Measurements from ENCODE around the gene PRR20G.

PRR20G gene

GRCh38 chr3:127263586-127264231 is 24.1 kb downstream of the PRR20G start:
- DNase-seq (ENCODE audit: low spot score), result no peak

GRCh38 chr3:127263037-127263436 is 24.8 kb downstream of the PRR20G start:
- DNase-seq (ENCODE audit: low spot score), result no peak

GRCh38 chr3:127262533-127262932 is 25.3 kb downstream of the PRR20G start:
- no peak for DNase-seq (ENCODE audit: low spot score)

- no peak for DNase-seq (ENCODE audit: low spot score)
Measured at GRCh38 chr3:127261925-127262324, 25.9 kb downstream of the PRR20G start.

- no peak for DNase-seq (ENCODE audit: low spot score)
Measured at GRCh38 chr3:127260826-127261555, 26.9 kb downstream of the PRR20G start.

- DNase-seq (ENCODE audit: low spot score), result no peak
Measured at GRCh38 chr3:127260416-127260815, 27.4 kb downstream of the PRR20G start.

GRCh38 chr3:127259882-127260281 is 28.0 kb downstream of the PRR20G start:
- DNase-seq (ENCODE audit: low spot score), result no peak

- DNase-seq (ENCODE audit: low spot score), result no peak
Measured at GRCh38 chr3:127258733-127259132, 29.1 kb downstream of the PRR20G start.

GRCh38 chr3:127257351-127257750 is 30.5 kb downstream of the PRR20G start:
- DNase-seq (ENCODE audit: low spot score), result no peak

GRCh38 chr3:127256733-127257271 is 31.0 kb downstream of the PRR20G start:
- no peak for DNase-seq (ENCODE audit: low spot score)

- DNase-seq (ENCODE audit: low spot score), result no peak
Measured at GRCh38 chr3:127256138-127256537, 31.7 kb downstream of the PRR20G start.

- no peak for DNase-seq (ENCODE audit: low spot score)
Measured at GRCh38 chr3:127255516-127255915, 32.3 kb downstream of the PRR20G start.

- no peak for DNase-seq (ENCODE audit: low spot score)
Measured at GRCh38 chr3:127254730-127255129, 33.1 kb downstream of the PRR20G start.

- DNase-seq (ENCODE audit: low spot score), result no peak
Measured at GRCh38 chr3:127254033-127254644, 33.7 kb downstream of the PRR20G start.

- DNase-seq (ENCODE audit: low spot score), result no peak
Measured at GRCh38 chr3:127253491-127253890, 34.4 kb downstream of the PRR20G start.

GRCh38 chr3:127252446-127252845 is 35.4 kb downstream of the PRR20G start:
- DNase-seq (ENCODE audit: low spot score), result no peak

- no peak for DNase-seq (ENCODE audit: low spot score)
Measured at GRCh38 chr3:127250032-127250431, 37.8 kb downstream of the PRR20G start.

- DNase-seq (ENCODE audit: low spot score), result no peak
Measured at GRCh38 chr3:127247292-127247691, 40.6 kb downstream of the PRR20G start.

- no peak for DNase-seq (ENCODE audit: low spot score)
Measured at GRCh38 chr3:127238602-127239001, 49.2 kb downstream of the PRR20G start.

- no peak for DNase-seq (ENCODE audit: low spot score)
Measured at GRCh38 chr3:127237835-127238234, 50.0 kb downstream of the PRR20G start.

- DNase-seq (ENCODE audit: low spot score), result no peak
Measured at GRCh38 chr3:127235706-127236105, 52.1 kb downstream of the PRR20G start.

GRCh38 chr3:127234778-127235177 is 53.1 kb downstream of the PRR20G start:
- no peak for DNase-seq (ENCODE audit: low spot score)

Measured in kidney capillary endothelial cell (primary cell).